IMR-90 (cell line): Measurements from ENCODE around the gene RNF130. TPM values are rescaled to one million over a fixed set of nuclear protein-coding genes. Genes with fewer than 3 reads are reported as not detected.

Experiments
- ATAC-seq: fragments of 200-7000 bp; cut with Tn5 transposase; 2 replicates; pipeline ENCODE4 v1.9.1; 2020; ENCODE audit warnings: low read depth, mild to moderate bottlenecking, moderate library complexity
- BruUV-seq: library from RNA; stranded (reverse); fragments of 400-500 nt; replicated peaks from 2 replicates; lab custom pipeline; 2021; lab: Mats Ljungman, UMichigan
- CTCF ChIA-PET: fragments of 300-600 bp; formaldehyde crosslinking; extraction: SDS; loops from one replicate; lab custom pipeline; 2021; ENCODE audit warnings: antibody characterized with exemption; lab: Yijun Ruan, JAX
- POLR2A ChIA-PET: fragments of 300-600 bp; sonication (Branson Sonifier 250); formaldehyde crosslinking; loops from one replicate; lab custom pipeline; 2022; ENCODE audit warnings: antibody characterized with exemption; ENCODE audit not compliant: unreplicated experiment; lab: Charles Lee
- DNase-seq: peaks from one replicate; pipeline ENCODE4 v3.0.0; 2013
- H2AFZ ChIP-seq: replicated peaks from 2 replicates; pipeline ENCODE3; 2013; ENCODE audit warnings: low read length, mild to moderate bottlenecking; ENCODE audit not compliant: poor library complexity
- H2AK5ac ChIP-seq: 2 replicates; pipeline ENCODE4 v1.6.1; 2013; ENCODE audit warnings: low read depth, low read length, inconsistent platforms
- H2AK9ac ChIP-seq: replicated peaks from 2 replicates; pipeline ENCODE3; 2013; ENCODE audit warnings: mild to moderate bottlenecking, low read depth, low read length, moderate library complexity; ENCODE audit not compliant: poor library complexity
- H2BK120ac ChIP-seq: 2 replicates; pipeline ENCODE4 v1.6.1; 2013; ENCODE audit warnings: low read depth, low read length, inconsistent platforms
- H2BK15ac ChIP-seq: 3 replicates; pipeline ENCODE4 v1.6.1; 2013; ENCODE audit warnings: low read depth, low read length, inconsistent platforms
- H2BK20ac ChIP-seq: 2 replicates; pipeline ENCODE4 v1.6.1; 2013; ENCODE audit warnings: low read depth, mild to moderate bottlenecking, inconsistent platforms, low read length, moderate library complexity
- H2BK5ac ChIP-seq: 2 replicates; pipeline ENCODE4 v1.6.1; 2013; ENCODE audit warnings: mild to moderate bottlenecking, low read depth, low read length, inconsistent platforms; ENCODE audit not compliant: poor library complexity, severe bottlenecking
- H3K14ac ChIP-seq: replicated peaks from 2 replicates; pipeline ENCODE4 v1.6.1; 2013; ENCODE audit warnings: low read depth, low read length, inconsistent platforms
- H3K18ac ChIP-seq: 2 replicates; pipeline ENCODE4 v1.6.1; 2013; ENCODE audit warnings: low read depth, low read length, control low read depth
- H3K23ac ChIP-seq: 2 replicates; pipeline ENCODE4 v1.6.1; 2013; ENCODE audit warnings: low read depth, low read length, inconsistent platforms
- H3K27ac ChIP-seq: 2 replicates; pipeline ENCODE4 v1.5.1; 2013; ENCODE audit warnings: mild to moderate bottlenecking, control low read depth, low read length; ENCODE audit not compliant: insufficient read depth
- H3K27me3 ChIP-seq: 2 replicates; pipeline ENCODE4 v1.6.1; 2013; ENCODE audit warnings: low read length; ENCODE audit not compliant: control insufficient read depth, insufficient read depth
- H3K36me3 ChIP-seq: 2 replicates; pipeline ENCODE4 v1.6.1; 2013; ENCODE audit warnings: low read length, mixed read lengths; ENCODE audit not compliant: control insufficient read depth, insufficient read depth
- H3K4ac ChIP-seq: 2 replicates; pipeline ENCODE4 v1.6.1; 2013; ENCODE audit warnings: low read depth, low read length, inconsistent platforms
- H3K4me1 ChIP-seq: 2 replicates; pipeline ENCODE4 v1.6.1; 2013; ENCODE audit warnings: low read length, mixed read lengths; ENCODE audit not compliant: control insufficient read depth, insufficient read depth
- H3K4me2 ChIP-seq: 2 replicates; pipeline ENCODE4 v1.6.1; 2013; ENCODE audit warnings: low read depth, mild to moderate bottlenecking, control low read depth, low read length, moderate library complexity
- H3K4me3 ChIP-seq: 2 replicates; pipeline ENCODE4 v1.5.1; 2013; ENCODE audit warnings: low read depth, mild to moderate bottlenecking, control low read depth, low read length, moderate library complexity; ENCODE audit not compliant: insufficient read depth
- H3K56ac ChIP-seq: 2 replicates; pipeline ENCODE4 v1.6.1; 2013; ENCODE audit warnings: low read length, inconsistent platforms; ENCODE audit not compliant: insufficient read depth; ENCODE audit errors: extremely low read depth
- H3K79me1 ChIP-seq, 2 experiments: 2 replicates each; pipeline ENCODE4 v1.6.1; 2013; ENCODE audit warnings: low read length in 2 of 2, inconsistent platforms in 1 of 2, low read depth in 1 of 2
- H3K9ac ChIP-seq: 2 replicates; pipeline ENCODE4 v1.6.1; 2013; ENCODE audit warnings: low read depth, low read length, control low read depth
- H3K9me1 ChIP-seq: 2 replicates; pipeline ENCODE4 v1.6.1; 2013; ENCODE audit warnings: low read length, inconsistent platforms; ENCODE audit not compliant: insufficient read depth
- H3K9me3 ChIP-seq: 2 replicates; pipeline ENCODE4 v1.6.1; 2013; ENCODE audit warnings: low read length; ENCODE audit not compliant: control insufficient read depth, insufficient read depth
- H4K20me1 ChIP-seq: 2 replicates; pipeline ENCODE4 v1.6.1; 2013; ENCODE audit warnings: low read length, inconsistent platforms; ENCODE audit not compliant: insufficient read depth
- H4K5ac ChIP-seq: 2 replicates; pipeline ENCODE4 v1.6.1; 2013; ENCODE audit warnings: mild to moderate bottlenecking, low read depth, low read length, control low read depth
- H4K8ac ChIP-seq, 2 experiments: 2 replicates each; pipeline ENCODE4 v1.6.1; 2013; ENCODE audit warnings: low read depth in 2 of 2, low read length in 2 of 2, control low read depth in 1 of 2, inconsistent platforms in 1 of 2
- H4K91ac ChIP-seq: 2 replicates; pipeline ENCODE4 v1.6.1; 2013; ENCODE audit warnings: low read depth, low read length, inconsistent platforms; ENCODE audit not compliant: insufficient read depth
- CHD1 ChIP-seq: IDR thresholded peaks from 2 replicates; pipeline ENCODE4 v1.6.1; 2012; ENCODE audit warnings: low read depth, low read length, improper control_type of control experiment
- FOS ChIP-seq: fragments of 150-350 bp; IDR thresholded peaks from 2 replicates; pipeline ENCODE4 v1.6.1; 2016; ENCODE audit warnings: low read depth, low read length
- WGBS, 2 experiments: methylation state at CpG; one replicate each; pipeline versions ENCODE4 v1.1.5 to v1.1.7; 2013; ENCODE audit warnings: missing lambda C conversion rate in 2 of 2; ENCODE audit not compliant: insufficient read length in 1 of 2; ENCODE audit errors: extremely low coverage in 2 of 2; 5-methylcytosine and 5-hydroxymethylcytosine counted together
- dilution Hi-C: fragments of 300-500 bp; cut with HindIII; formaldehyde crosslinking; loops from one replicate; pipeline ENCODE4 v1.14.3; 2018; ENCODE audit warnings: low sequenced_read_pairs; ENCODE audit not compliant: unreplicated experiment
- in situ Hi-C: fragments of 300-500 bp; cut with MboI; formaldehyde crosslinking; loops from 3 replicates; pipeline ENCODE4 v1.14.3; 2019; ENCODE audit warnings: low sequenced_read_pairs, inconsistent platforms, mixed read lengths
- intact Hi-C: fragments of 100-400 bp; cut with micrococcal nuclease; formaldehyde crosslinking; loops from 2 replicates; pipeline ENCODE4 v1.10.0; 2022
- polyA plus RNA-seq, 3 experiments: library from polyadenylated mRNA; depleted of rRNA; stranded (reverse); fragments of >200 nt; gene quantifications; 2 replicates each; pipeline ENCODE4 v1.2.3, GENCODE V29; 2012; ENCODE audit warnings: low replicate concordance in 1 of 3
- total RNA-seq: library from RNA; depleted of rRNA; stranded (reverse); fragments of >200 nt; gene quantifications from 2 replicates; pipeline ENCODE4 v1.2.3, GENCODE V29; 2012

RNF130 gene
- total and polyA plus RNA-seq, 2 of the 4 experiments (the other 2 are of a cell fraction), result 12.9 to 21.7 TPM

DNA sequence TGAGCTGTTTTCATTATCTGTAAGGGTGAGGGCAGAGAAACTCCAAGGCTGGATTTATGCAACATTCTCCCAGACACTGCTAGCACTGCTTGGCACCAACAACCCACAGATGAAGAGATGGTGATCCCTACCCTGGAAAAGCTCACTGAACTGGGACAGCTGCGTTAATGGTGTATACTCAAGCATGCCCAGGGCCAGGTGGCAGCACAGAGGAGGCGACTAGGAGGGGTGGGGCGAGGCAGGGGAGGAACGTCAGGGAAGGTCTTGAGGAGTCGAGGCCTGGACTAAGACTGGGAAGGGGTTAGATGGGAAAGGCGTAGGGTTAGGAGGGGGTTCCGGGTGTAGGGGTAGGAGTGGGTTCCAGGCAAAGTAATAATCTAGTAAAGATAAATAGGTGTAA lies 90.8 kb downstream of the RNF130 start:
- Histone ChIP-seq H3K18ac (no peak overlapping the region), H2BK5ac (no peak overlapping the region), H4K8ac (no peak overlapping the region), H3K23ac (no peak overlapping the region), H4K5ac (no peak overlapping the region), H3K56ac (no peak overlapping the region), H3K36me3 (peaks cover 12% of the 10 kb centered on the region), H3K9ac (no peak overlapping the region), H2BK20ac (no peak overlapping the region), H3K4me3 (no peak overlapping the region), H2AFZ (no peak overlapping the region), H3K9me1 (peaks cover 3% of the 10 kb centered on the region; the same call in 1 of the 2 replicates), H3K4me1 (no peaks in the 10 kb centered on the region), H3K14ac (no peak overlapping the region), H2BK120ac (no peak overlapping the region), H3K27ac (no peak overlapping the region), H3K9me3 (no peaks in the 10 kb centered on the region; the same call in 1 of the 2 replicates), H3K79me1 (no peaks in the 10 kb centered on the region), H3K4ac (no peak overlapping the region), H3K27me3 (no peaks in the 10 kb centered on the region), H2BK15ac (no peak overlapping the region), H4K20me1 (no peaks in the 10 kb centered on the region), H2AK9ac (no peak overlapping the region), H2AK5ac (no peak overlapping the region), H3K4me2 (no peak overlapping the region), H4K91ac (no peak overlapping the region)
- CTCF ChIA-PET, result no interaction called here
- 97% methylated on average over 5 of the region's 7 CpGs; no CpG with 5 or more reads in 1 of the 2 experiments for WGBS, 2 experiments
- in situ Hi-C loops (no loop called here), intact Hi-C loops (no loop called here), dilution Hi-C loops (no loop called here)
- TF ChIP-seq CHD1 (no peak), FOS (no peak)
- POLR2A ChIA-PET, result interaction anchor here (0.5 kb wide), 1 partner anchor 524 kb away, joined by 6 read pairs; no protein-coding TSS in a partner anchor
- DNase-seq (no peak), ATAC-seq (no peak)
- no TSS peak for BruUV-seq
